HL-60/S4 treated with retinoic acid at 250 ng/mL for 4 days and 3 days (cell line): ENCODE measurements around the gene KCNH4.
"Not testable (repeated sequence)": the region's sequence is repeated elsewhere in the genome, so short reads cannot be mapped to it uniquely, and the experiment has no call there.

Experiments
- in situ Hi-C: fragments of 300-500 bp; cut with MboI; formaldehyde crosslinking; loops from 2 replicates; pipeline ENCODE4 v1.7.0; 2022; ENCODE audit warnings: low sequenced_read_pairs

Gene KCNH4

GRCh38 chr17:42197564-42198156 is 16.7 kb upstream of the KCNH4 start:
- in situ Hi-C loops: no loop called here

- in situ Hi-C loops: no loop called here
Measured at GRCh38 chr17:42193969-42194899, 13.3 kb upstream of the KCNH4 start, which contains the start of gene GHDC. Gene GHDC (minus strand): TSS chr17:42194494. CDS start chr17:42193581, 913 bp downstream.

- in situ Hi-C loops: no loop called here
Measured at GRCh38 chr17:42193216-42193968, 12.4 kb upstream of the KCNH4 start.

- in situ Hi-C loops: no loop called here
Measured at GRCh38 chr17:42192189-42193126, 11.5 kb upstream of the KCNH4 start.

GRCh38 chr17:42191275-42191608 is 10.3 kb upstream of the KCNH4 start:
- in situ Hi-C loops: no loop called here

- in situ Hi-C loops: no loop called here
Measured at GRCh38 chr17:42190491-42191274, 9.7 kb upstream of the KCNH4 start.

GRCh38 chr17:42189651-42189965 is 8.7 kb upstream of the KCNH4 start:
- in situ Hi-C loops: no loop called here

- in situ Hi-C loops: no loop called here
Measured at GRCh38 chr17:42188749-42189650, 8.1 kb upstream of the KCNH4 start.

- in situ Hi-C loops: no loop called here
Measured at GRCh38 chr17:42187833-42188232, 6.9 kb upstream of the KCNH4 start.

GRCh38 chr17:42186191-42186590 is 5.2 kb upstream of the KCNH4 start:
- in situ Hi-C loops: not testable (repeated sequence)

- in situ Hi-C loops: no loop called here
Measured at GRCh38 chr17:42185621-42185930, 4.6 kb upstream of the KCNH4 start.

- in situ Hi-C loops: no loop called here
Measured at GRCh38 chr17:42184713-42185620, 4.0 kb upstream of the KCNH4 start, which contains the start of gene HCRT. Gene HCRT (minus strand): TSS chr17:42185452. CDS start chr17:42185365, 87 bp downstream.

GRCh38 chr17:42183741-42184711 is 3.1 kb upstream of the KCNH4 start:
- in situ Hi-C loops: no loop called here

- in situ Hi-C loops: no loop called here
Measured at GRCh38 chr17:42182927-42183734, 2.2 kb upstream of the KCNH4 start.

GRCh38 chr17:42181851-42182207 is 887 bp upstream of the KCNH4 start:
- in situ Hi-C loops: no loop called here

- in situ Hi-C loops: no loop called here
Measured at GRCh38 chr17:42180411-42180921, 476 bp downstream of the KCNH4 start.
